ENCODE data around the gene CWC27.
"Not testable (repeated sequence)": the region's sequence is repeated elsewhere in the genome, so short reads cannot be mapped to it uniquely, and the experiment has no call there.

The CWC27 gene

DNA sequence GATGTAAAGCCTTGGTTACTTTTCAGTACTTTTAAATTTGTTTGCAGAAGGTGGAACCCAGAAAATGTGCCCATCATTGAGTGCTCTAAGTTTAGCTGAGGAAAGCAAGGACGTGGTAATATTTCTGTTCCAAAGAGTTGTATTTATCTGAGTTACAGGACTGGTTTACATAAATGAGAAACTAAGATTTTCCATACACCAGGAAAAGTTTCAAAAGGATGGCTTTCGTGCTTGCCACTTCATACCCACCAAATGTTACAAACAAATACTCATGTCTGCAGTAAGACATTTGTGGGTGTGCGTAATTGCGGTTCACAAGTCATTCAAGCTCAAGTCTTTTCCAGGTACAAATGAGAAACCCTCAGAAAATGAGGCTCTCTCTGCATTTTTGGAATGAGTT, 68.1 kb downstream of the CWC27 start:
- DNase-seq (ENCODE audit: low read depth in 1 of 2, low spot score in 1 of 2) = no peak

DNA sequence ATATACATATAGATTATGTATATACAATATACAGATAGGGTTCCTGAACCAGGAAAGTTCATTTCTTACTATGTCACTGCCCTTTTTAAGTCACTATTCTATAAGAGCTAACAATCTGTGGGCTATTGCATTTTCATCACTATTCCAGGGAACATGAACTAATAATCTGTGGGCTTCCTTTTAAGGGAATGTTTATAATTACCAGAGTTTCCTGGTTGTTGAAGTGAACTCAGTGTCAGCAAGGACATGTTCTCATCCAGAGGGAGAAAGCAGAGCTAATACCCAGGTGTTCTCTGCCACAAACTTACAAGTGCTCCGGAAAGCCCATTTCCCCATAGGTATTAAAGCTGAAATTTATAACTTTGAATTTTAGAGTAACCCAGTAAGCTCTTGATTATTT, 69.6 kb downstream of the CWC27 start:
- DNase-seq (ENCODE audit: low read depth in 1 of 2, low spot score in 1 of 2) = no peak

DNA sequence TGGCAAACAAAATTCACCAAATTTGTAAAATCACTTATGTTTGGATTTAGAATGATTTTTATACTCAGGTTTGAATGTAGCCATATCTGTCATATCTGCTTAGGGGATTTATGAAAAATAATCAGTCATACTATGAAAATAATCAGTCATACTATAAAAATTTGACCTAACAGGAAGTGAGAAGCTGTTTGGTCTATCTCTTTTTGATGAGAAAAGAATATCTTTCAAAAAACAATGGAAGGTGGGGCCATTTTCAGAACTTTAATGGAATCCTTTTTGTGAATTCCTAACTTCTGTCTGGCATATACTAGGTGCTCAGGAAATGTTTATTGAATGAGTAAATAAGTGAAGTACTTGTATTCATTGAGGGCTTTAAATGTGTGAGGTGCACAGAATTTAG, 70.1 kb downstream of the CWC27 start:
- no peak for DNase-seq (ENCODE audit: low read depth in 1 of 2, low spot score in 1 of 2)

DNA sequence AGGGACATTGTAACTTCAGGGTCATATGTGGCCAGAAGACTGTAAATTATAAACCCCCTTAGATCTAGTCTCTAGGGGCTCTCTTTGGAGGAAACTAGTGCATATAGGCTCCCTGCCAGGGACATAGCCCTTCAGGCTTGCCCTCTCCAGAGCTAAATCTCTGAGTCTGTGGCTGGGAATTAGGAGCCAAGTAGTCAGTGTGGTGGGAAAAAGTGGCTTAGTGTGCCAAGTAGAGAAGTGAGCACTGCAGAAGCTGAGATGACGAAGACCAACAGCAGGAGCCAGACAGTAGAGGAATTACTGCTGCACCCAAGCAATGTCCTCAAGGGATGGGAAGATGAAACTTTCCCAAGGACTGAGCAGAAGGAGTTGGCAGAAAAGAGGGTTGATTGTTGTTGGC, 71.2 kb downstream of the CWC27 start:
- DNase-seq (ENCODE audit: low read depth in 1 of 2, low spot score in 1 of 2) = no peak

DNA sequence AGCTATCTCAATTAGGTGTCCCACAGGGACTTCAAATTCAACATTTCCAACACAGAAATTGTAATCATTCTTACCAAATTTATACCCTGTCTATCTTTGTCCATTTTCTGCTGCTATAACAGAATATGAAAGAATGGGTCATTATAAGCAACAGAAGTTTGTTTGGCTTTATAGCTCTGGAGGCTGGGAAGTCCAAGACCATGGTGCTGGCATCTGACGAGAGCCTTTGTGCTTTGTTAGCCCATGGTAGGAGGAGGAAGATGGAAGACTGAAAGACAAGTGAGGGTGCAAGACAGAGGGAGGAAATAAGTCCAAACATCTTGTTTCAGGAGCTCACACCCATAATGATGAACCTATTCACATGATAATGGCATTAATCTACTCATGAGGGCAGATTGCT, 72.2 kb downstream of the CWC27 start:
- DNase-seq (ENCODE audit: low read depth in 1 of 2, low spot score in 1 of 2) = no peak

DNA sequence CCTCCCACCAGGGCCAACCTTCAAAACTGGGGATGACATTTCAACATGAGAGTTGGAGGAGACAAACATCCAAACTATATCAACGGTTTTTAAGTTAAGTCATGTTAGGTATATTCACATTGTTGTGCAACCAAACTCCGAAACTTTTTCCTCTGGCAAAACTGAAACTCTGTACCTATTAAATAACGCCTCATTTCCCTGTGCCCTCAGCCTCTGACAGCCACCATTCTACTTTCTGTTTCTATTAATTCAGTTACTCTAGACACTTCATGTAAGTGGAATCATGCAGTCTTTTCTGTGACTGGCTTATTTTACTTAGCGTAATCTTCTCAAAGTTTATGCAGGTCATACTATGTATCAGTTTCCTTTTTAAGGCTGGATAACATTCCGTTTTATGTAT, 85.0 kb downstream of the CWC27 start:
- DNase-seq (ENCODE audit: low read depth in 1 of 2, low spot score in 1 of 2) = no peak

DNA sequence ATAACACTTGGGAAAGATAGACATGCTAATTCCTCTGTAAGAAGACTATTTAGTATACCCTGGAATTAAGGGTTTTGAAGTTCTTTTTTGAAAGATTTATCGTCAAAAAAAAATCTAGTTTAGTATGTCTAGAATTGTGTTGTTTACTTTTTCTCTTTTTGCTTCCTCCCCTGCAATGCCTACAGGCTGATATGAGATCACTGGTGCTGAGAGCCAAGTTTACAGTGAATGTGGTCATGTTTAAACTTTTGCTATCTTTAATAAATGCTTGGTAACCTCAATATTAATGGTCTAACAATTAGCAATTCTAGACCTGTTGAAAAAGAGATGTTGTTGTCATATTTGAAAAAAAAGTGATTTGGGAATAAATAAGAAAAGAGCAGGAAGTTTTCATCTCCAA, 86.1 kb downstream of the CWC27 start:
- DNase-seq (ENCODE audit: low read depth in 1 of 2, low spot score in 1 of 2) = no peak

DNA sequence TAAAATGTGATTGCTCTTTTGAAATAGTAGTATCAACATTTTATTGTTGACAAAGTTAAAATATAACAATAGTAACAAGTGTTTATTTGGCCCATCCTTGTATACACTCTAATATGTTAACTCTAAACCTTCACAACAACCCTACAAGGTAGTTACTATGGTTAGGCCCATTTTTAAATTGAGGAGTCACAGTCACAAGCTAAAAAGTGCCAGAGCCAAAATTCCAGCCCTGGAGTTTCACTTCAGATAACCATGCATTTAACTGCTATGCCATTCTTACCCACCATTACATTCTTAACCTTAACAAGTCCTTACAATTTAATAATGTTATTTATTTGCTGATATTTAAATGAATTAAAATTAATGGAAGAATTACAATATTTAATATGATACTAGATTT, 91.2 kb downstream of the CWC27 start:
- no peak for DNase-seq (ENCODE audit: low read depth in 1 of 2, low spot score in 1 of 2)

DNA sequence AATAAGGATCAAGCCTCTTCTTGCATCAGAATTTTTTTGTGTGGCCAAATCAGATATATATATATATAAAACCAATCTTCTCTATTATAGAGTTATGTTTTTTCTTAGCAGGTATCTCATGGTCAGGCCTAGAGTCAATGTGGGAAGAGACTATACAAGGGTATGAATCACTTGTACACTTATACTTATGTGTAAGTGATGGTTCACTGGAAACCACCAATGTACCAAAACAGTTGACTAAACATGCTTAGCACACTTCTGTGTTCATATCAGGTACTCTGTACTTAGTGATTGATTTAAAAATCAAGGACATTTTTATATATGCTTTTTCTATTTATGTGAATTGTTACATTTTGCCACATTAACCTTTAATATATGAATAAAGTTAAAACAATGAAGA, 92.6 kb downstream of the CWC27 start:
- DNase-seq (ENCODE audit: low read depth in 1 of 2, low spot score in 1 of 2) = no peak

DNA sequence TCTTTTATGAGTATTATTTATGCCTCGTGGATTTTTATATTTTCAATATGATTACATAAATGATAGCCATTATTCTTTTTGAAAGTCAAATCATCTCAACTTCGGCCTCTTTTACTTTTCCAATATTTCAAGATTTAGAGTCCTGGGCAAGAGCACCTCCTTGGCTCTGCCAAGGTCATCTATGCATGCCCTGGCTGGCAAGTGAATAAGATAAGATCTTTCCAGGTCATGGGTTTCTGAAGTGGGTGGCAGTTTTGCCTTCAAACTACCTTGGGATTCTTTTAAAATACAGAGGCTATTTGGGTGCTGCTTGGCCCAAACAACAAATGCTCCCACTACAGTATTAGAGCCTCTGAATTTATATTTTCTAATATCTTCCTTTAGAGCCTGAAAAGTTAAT, 95.4 kb downstream of the CWC27 start:
- DNase-seq (ENCODE audit: low read depth in 1 of 2, low spot score in 1 of 2) = no peak

DNA sequence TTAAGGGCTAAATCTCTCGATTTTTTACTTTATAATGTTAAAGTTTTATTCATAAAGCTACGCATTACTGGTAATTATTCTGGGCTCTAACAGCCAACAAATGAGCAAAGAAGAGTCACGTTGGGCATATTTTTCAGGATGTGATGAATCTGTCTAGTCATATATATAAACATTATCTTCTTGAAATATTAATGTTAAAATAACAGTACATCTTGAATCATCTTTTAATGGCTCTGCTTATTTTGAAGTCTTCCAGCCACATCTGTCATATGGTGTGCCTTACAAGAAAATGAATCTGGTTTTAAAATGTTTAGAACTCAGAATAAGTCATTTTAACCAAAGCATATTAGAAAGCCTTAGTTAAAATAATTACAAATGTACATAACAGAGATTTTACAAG, 96.9 kb downstream of the CWC27 start:
- no peak for DNase-seq (ENCODE audit: low read depth in 1 of 2, low spot score in 1 of 2)

DNA sequence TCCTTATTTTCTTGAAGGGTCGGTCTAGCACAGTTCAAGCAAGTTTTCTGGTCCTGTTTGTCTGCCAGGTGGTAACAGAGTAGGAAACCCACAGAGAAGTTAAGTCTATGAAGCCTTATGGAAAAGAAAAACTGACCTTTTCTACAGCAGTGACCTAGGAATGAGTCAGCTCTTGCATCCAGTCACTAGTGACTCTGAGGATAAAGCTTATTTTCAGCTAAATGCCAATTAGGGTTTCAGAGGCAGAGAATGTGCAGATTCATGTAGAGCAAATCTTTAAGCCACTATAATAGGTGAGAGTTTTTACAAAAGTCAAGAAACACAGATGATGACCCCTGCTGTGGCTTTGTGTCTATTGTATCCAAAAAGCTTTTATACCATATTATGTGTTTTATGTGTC, 100.7 kb downstream of the CWC27 start:
- DNase-seq (ENCODE audit: low read depth in 1 of 2, low spot score in 1 of 2) = no peak

DNA sequence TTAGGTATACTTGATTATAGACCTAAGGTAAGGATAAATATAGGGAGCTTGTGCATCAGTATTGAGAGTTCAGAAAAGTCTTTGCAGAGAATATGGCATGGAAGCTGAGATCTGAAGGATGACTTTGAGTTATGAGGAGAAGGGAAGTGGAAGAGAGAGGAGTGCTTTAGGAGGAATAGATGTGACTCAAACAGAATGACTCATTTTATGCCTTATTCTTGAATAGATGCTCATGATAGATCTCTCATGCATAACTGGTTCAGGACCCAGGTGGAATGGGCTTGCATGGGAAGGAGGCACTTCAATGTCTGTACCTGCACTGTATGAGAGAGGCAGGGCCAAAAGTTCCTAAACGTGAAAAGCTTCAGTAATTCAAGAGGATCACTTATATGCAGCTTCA, 103.3 kb downstream of the CWC27 start:
- no peak for DNase-seq (ENCODE audit: low read depth in 1 of 2, low spot score in 1 of 2)

DNA sequence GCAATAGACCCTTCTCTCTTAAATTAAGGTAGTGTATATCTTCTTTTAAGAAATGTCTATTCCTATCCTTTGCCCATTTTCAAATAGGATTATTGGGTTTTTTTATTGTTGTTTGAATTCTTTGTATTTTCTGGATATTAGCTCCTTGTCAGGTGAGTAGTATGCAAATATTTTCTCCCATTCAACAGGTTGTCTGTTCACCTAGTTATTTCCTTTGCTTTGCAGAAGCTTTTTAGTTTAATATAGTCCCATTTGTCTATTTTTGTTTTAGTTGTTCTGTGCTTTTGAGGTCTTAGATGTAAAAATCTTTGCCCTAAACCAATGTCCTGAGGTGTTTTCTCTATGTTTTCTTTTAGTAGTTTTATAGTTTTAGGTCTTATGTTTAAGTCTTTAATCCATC, 104.7 kb downstream of the CWC27 start:
- DNase-seq (ENCODE audit: low read depth in 1 of 2, low spot score in 1 of 2) = no peak

DNA sequence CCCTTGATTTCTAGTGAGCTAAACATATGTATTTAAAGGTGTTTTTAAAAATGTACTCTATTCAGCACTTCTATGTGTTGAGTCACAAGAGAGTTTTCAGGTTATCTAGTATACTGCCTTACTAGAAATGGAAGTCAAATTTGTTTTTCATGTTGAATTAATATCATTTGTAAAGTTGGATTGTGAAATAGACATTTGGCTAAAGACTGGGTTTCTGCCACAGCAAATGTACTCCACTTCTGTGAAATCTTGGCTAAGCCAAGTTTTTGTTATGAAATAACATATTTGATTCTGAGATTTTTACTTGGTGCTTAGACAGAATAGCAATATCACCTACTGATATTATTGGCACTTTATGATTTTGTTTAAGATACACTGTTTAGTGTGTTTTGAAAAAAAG, 106.0 kb downstream of the CWC27 start:
- no peak for DNase-seq (ENCODE audit: low read depth in 1 of 2, low spot score in 1 of 2)

DNA sequence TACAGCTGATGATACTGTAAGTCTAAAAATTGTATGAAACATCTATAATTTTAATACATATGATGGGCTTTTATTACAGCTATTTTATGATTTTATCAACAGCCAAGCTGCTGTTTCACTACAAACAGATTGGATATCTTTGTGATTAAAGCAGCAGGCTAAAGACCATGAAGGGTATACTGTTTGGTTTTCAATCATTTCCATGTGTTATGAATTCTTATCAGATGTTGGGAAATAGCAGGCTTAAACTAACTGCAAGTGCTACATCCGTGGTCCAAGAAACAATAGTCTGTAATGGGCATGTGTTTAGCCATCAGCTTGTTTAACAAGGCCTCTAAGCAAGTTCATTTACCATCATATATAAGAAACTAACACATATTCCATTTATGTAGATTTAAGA, 107.5 kb downstream of the CWC27 start:
- no peak for DNase-seq (ENCODE audit: low read depth in 1 of 2, low spot score in 1 of 2)

DNA sequence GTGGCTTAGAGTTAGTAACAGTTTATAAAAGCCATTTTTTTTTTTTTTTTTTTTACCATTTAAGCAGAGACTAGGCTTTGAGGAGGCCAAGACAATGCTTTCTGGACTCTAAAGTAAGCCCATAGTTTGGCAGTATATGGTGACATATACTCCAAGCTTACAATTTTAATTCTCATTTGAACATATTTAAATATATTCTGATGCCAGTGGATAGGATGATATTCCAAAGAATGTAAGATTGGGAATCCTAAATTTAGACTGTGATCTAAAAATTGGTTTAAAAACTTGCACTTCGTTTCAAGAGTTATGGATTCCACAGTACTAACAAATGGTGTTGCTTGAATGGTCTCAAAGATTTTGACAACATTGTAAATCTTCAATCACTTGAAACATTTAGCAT, 112.1 kb downstream of the CWC27 start:
- DNase-seq (ENCODE audit: low read depth in 1 of 2, low spot score in 1 of 2) = no peak

DNA sequence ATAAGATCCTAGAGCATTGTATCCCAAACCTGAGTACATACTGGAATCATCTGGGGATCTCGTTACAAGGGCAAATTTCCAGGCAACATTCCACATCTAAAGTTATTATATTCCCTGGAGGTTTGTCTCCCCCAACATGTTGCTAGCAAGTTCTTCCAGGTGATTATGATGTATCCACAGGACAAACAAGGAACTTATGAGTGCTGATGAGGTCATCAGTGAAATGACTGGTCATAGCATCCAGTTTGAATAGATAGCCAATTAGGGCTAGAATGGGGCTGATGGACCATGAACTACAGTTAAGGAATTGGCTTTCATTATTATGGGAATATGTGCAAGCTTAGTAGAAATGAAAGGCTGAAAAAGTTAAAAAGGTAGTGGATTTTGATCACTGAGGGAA, 115.2 kb downstream of the CWC27 start:
- no peak for DNase-seq (ENCODE audit: low read depth in 1 of 2, low spot score in 1 of 2)

DNA sequence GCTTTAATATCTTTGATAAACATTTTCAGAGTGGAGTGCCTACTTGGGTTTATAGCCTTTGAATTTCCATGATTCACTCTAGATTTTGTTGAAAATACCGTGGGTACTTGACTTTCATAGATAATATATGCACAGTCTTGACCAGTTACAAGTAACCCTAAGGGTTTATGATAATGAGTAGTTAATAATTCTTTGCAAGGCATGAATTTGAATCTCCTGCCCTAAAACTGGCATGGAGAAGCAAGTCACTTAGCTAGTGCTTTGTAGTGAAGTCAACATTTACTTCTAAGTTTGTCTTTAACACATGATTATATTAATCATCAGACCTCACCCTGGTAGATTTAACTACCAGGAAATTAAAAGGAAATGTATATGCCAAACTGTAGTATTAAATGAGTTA, 115.8 kb downstream of the CWC27 start:
- no peak for DNase-seq (ENCODE audit: low read depth in 1 of 2, low spot score in 1 of 2)

DNA sequence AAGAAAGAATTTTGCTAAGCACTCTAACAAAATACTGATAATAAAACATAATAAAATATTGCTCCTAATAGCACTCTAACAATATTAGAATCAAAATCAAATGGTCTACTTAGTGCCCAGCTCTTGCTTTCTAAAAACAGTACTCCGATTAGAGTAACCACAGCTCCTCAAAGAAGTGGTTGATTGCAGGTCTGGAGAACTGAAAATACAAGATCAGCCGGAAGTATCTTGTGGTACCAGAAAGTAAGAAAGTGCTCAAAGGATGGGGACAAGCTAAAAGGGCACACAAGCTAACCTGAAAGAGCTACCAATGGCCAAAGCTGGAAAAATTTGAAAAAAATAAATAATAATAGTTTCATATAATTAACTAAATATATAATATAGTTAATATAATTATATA, 119.2 kb downstream of the CWC27 start:
- DNase-seq (ENCODE audit: low read depth in 1 of 2, low spot score in 1 of 2) = no peak

DNA sequence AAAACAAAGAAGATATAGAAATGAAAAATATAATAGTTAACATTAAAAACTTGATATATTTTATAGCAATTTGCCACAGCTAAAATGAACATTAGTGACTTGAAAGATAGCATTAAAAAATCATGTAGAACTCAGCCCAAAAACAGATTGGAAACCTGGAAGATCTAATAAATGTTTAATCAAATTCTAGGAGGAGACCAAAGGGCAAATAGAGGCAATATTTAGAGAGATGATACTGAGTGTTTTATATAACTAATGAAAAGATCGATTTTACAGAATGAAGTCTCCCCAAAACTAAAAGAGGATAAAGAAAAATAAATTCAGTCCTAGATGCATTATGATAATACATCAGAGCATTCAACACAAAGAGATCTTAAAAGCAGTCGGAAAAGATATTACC, 127.0 kb downstream of the CWC27 start:
- DNase-seq (ENCODE audit: low read depth in 1 of 2, low spot score in 1 of 2) = no peak

DNA sequence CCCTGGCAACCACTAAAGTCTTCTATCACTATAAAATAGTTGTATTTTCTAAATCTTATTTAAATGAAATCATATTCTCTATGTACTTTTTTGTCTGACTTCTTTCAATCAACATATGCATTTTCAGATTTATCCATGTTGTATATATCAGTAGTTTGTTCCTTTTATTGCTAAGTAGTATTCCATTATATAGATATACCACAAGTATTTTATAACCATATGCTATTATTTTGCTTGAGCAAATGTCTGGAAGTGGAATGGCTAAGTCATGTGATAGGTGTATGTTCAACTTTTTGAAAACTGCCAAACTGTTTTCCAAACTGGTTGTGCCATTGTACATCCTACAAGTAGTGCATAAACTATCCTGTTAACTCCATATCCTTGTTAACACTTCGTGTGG, 131.1 kb downstream of the CWC27 start:
- no peak for DNase-seq (ENCODE audit: low read depth in 1 of 2, low spot score in 1 of 2)

DNA sequence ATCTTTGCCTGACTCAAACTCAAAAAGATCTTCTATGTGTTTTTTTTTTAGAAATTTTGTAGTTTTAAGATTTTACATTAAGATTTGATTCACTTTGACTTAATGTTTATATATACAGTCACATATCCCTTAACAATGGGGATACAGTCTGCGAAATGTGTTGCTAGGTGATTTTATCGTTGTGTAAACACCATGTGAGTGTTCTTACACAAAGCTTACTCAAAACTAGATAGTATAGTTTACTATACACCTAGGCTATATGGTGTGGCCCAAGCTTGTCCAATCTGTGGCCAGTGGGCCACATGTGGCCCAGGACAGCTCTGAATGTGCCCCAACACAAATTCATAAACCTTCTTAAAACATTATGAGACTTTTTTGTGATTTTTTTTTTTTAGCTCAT, 131.9 kb downstream of the CWC27 start:
- DNase-seq (ENCODE audit: low read depth in 1 of 2, low spot score in 1 of 2) = no peak

DNA sequence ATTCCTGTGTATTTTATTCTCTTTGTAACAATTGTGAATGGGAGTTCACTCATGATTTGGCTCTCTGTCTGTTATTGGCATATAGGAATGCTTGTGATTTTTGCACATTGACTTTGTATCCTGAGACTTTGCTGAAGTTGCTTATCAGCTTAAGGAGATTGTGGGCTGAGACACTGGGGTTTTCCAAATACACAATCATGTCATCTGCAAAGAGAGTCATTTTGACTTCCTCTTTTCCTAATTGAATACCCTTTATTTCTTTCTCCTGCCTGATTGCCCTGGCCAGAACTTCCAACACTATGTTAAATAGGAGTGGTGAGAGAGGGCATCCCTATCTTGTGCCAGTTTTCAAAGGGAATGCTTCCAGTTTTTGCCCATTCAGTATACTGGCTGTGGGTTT, 138.7 kb downstream of the CWC27 start:
- not testable (repeated sequence) for DNase-seq (ENCODE audit: low read depth in 1 of 2, low spot score in 1 of 2)

All from activated CD4-positive, alpha-beta T cell treated with anti-CD3 and anti-CD28 coated beads, Interleukin-2, amount 50 U/mL, for 24 hours (primary cell).